ENCODE measurements around the gene SKA1. TPM values are rescaled to one million over a fixed set of nuclear protein-coding genes. Genes with fewer than 3 reads are reported as not detected.
A peak's percentile ranks its signal among the peaks of the same experiment; 100 is the strongest.

Gene SKA1
- total RNA-seq, 4 donors from 2014 or later: 1.5 to 11.2 (median 3.8) TPM

DNA sequence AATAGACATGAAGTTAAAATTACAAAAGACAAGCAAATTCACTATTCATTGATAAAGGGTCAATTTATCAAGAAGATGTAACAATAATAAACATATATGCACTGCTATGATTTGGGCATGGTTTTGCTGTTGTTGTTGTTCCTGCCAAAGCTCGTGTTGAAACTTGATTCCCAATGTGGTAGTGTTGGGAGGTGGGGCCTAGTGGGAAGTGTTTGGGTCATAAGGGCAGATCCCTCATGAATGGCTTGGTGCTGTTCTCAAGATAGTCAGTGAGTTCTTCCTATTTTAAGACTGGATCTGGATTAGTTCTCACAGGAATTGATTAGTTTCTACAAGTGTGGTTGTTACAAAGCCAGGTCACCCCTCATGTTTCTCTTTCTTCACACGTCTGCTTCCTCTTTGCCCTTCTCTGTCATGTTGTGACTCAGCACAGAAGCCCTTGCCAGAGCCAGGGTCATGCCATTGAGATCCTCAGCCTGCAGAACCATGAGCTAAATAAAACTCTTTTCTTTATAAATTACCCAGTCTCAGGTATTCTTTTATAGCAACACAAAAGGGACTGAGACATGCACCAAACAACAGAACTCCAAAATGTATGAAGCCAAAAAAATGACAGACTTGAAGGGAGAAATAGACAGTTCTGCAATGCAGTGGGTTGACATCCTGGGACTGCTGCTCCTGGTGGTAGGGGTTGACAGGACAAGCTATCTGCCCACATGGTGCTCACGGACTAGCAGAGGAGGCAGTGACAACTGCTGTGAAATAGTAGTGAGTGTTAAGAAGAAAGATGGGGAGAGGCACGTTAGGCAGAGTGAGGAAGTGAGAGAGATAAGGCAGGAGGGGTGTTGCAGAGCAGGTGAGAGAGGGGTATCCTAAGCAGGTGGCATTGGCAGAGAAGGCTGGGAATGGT lies 18.6 kb upstream of the SKA1 start:
- H3K36me3 ChIP-seq: no peaks in the 10 kb centered on the region
- DNase-seq: no peak
- H3K9me3 ChIP-seq: no peaks in the 10 kb centered on the region
- intact Hi-C loops (cut with DNase I): loop anchor here (10.0 kb wide), 1 partner anchor 141 kb away; no protein-coding TSS in a partner anchor
- H3K4me1 ChIP-seq: peaks cover 0 to 10% (median 0%) of the 10 kb centered on the region in 3 donors
- no peak for TF ChIP-seq POLR2A (IDR thresholded peaks at IDR 0.05)
- TF ChIP-seq, protein P1, sequence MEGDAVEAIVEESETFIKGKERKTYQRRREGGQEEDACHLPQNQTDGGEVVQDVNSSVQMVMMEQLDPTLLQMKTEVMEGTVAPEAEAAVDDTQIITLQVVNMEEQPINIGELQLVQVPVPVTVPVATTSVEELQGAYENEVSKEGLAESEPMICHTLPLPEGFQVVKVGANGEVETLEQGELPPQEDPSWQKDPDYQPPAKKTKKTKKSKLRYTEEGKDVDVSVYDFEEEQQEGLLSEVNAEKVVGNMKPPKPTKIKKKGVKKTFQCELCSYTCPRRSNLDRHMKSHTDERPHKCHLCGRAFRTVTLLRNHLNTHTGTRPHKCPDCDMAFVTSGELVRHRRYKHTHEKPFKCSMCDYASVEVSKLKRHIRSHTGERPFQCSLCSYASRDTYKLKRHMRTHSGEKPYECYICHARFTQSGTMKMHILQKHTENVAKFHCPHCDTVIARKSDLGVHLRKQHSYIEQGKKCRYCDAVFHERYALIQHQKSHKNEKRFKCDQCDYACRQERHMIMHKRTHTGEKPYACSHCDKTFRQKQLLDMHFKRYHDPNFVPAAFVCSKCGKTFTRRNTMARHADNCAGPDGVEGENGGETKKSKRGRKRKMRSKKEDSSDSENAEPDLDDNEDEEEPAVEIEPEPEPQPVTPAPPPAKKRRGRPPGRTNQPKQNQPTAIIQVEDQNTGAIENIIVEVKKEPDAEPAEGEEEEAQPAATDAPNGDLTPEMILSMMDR (IDR thresholded peaks at IDR 0.05): peak in 1 of 6 experiments; percentile 35
- peaks cover 0 to 39% (median 0%) of the 10 kb centered on the region in 4 donors for H3K27me3 ChIP-seq
- H3K4me3 ChIP-seq: no peak overlapping the region
- no peak overlapping the region for H3K27ac ChIP-seq
- WGBS, 2 donors: 15 to 25% methylated on average over 4 of the region's 4 CpGs

DNA sequence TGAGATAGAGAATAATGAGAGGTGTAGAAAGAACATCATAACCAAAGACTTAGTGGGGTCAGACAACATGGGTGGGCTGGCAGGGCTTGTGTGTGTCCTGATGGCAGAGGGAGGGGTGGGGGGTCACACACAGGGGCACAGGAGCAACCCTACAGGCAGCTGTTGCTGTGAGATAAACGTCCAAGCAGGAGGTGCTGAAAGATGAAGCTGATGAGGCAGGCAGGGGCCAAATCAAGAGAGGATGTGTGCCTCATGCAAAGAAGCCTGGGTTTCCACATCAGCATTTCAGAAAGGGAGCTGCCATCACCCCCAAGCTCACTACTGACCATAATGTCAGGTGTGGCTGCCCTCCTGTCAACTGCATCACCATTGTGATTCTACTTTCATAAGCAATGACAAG lies 16.0 kb upstream of the SKA1 start:
- Histone ChIP-seq H3K4me1 (peaks cover 0 to 10% (median 0%) of the 10 kb centered on the region in 3 donors), H3K4me3 (no peak overlapping the region), H3K27ac (no peak overlapping the region), H3K27me3 (peaks cover 0 to 25% (median 0%) of the 10 kb centered on the region in 4 donors), H3K9me3 (no peaks in the 10 kb centered on the region), H3K36me3 (no peaks in the 10 kb centered on the region)
- DNase-seq: no peak
- TF ChIP-seq POLR2A (IDR thresholded peaks at IDR 0.05): no peak
- TF ChIP-seq, protein P1 (IDR thresholded peaks at IDR 0.05): no peak
- 0 to 4% methylated on average over 1 of the region's 1 CpG for WGBS, 2 donors
- intact Hi-C loops (cut with DNase I): loop anchor here (10.0 kb wide), 1 partner anchor 144 kb away; no protein-coding TSS in a partner anchor

DNA sequence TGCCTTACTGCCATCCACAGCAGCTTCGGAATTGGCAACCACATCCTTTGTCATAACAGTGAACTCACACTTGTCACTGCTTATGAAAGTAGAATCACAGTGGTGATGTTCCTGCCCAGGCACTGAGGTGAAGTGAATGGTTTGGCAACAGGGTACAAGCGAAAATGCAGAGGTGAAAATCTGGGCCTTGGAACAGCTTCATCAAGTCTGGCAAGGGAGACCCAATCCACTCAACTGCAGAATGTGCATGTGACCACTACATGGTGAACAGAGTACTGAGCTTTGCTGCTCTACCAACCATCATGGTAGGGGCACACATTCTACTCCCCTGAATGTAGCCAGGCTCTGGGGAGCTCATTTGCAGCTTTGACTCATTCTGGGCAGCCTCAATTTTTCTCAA lies 15.0 kb upstream of the SKA1 start:
- no peak overlapping the region for H3K27ac ChIP-seq
- no peak for TF ChIP-seq POLR2A (IDR thresholded peaks at IDR 0.05)
- TF ChIP-seq, protein P1 (IDR thresholded peaks at IDR 0.05): no peak
- intact Hi-C loops (cut with DNase I): loop anchor here (10.0 kb wide), 1 partner anchor 145 kb away; no protein-coding TSS in a partner anchor
- H3K27me3 ChIP-seq: peaks cover 0 to 25% (median 0%) of the 10 kb centered on the region in 4 donors
- DNase-seq: no peak
- H3K4me3 ChIP-seq: no peak overlapping the region
- 67 to 69% methylated on average over 2 of the region's 2 CpGs for WGBS, 2 donors
- no peaks in the 10 kb centered on the region for H3K9me3 ChIP-seq
- peaks cover 0 to 10% (median 0%) of the 10 kb centered on the region in 3 donors for H3K4me1 ChIP-seq
- no peaks in the 10 kb centered on the region for H3K36me3 ChIP-seq

DNA sequence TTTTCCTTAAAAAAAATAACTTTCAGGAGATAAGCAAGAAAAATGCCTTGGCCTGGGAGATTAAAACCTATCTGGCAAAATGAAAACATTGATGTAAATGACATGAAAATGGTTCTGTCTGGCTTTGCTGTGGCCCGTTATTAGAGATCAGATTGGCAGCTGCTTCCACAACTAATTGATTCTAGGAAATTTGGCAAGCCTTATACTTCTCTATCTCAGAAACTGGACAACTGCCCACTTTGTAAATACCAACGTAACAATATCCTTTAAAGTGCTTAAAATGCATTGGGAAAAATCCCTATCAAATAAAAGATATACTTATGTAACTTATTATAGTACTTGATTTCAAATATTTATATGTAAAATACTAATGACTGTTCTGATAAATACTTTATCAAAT lies 14.2 kb upstream of the SKA1 start:
- DNase-seq: no peak
- H3K27ac ChIP-seq: no peak overlapping the region
- WGBS, 2 donors: 14 to 21% methylated on average over 2 of the region's 2 CpGs
- TF ChIP-seq, protein P1 (IDR thresholded peaks at IDR 0.05): no peak
- no peak for TF ChIP-seq POLR2A (IDR thresholded peaks at IDR 0.05)
- intact Hi-C loops (cut with DNase I): no loop called here
- H3K4me1 ChIP-seq: peaks cover 0 to 10% (median 0%) of the 10 kb centered on the region in 3 donors
- H3K36me3 ChIP-seq: no peaks in the 10 kb centered on the region
- no peak overlapping the region for H3K4me3 ChIP-seq
- peaks cover 0 to 25% (median 0%) of the 10 kb centered on the region in 4 donors for H3K27me3 ChIP-seq
- no peaks in the 10 kb centered on the region for H3K9me3 ChIP-seq

DNA sequence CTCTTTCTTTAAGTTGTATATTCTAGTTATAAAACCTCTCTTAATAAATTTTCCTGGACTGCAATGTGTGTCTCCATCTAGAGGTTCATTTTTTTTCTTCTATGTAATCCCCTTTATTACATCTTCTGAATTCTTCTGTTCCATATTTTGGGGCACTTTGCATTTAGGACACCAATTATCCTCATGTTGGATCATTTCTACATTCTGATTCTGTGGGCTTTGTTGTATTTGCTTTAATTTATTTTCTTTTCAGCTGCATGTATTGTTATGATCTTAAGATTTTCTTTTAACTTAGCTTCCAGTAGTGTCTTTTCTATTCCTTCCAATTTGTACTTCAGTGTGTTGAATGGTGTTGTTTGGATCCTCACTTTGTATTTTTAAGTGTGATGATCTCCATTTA lies 5.2 kb upstream of the SKA1 start:
- H3K4me1 ChIP-seq: peaks cover 0 to 11% (median 3%) of the 10 kb centered on the region in 3 donors
- TF ChIP-seq POLR2A (IDR thresholded peaks at IDR 0.05): no peak
- TF ChIP-seq, protein P1 (IDR thresholded peaks at IDR 0.05): no peak
- no peak overlapping the region for H3K27ac ChIP-seq
- no peaks in the 10 kb centered on the region for H3K36me3 ChIP-seq
- H3K4me3 ChIP-seq: no peak overlapping the region
- H3K9me3 ChIP-seq: peaks cover 0 to 13% (median 9%) of the 10 kb centered on the region in 3 donors
- intact Hi-C loops (cut with DNase I): no loop called here
- H3K27me3 ChIP-seq: peaks cover 0 to 12% (median 2%) of the 10 kb centered on the region in 4 donors
- DNase-seq: no peak
